Spleen (tissue), 7 donors: Measurements from ENCODE around the gene NF2.

Experiments used
- POLR2A ChIP-seq, 3 donors: fragments of 450-650 bp; IDR thresholded peaks; one replicate each; pipeline ENCODE4 v1.5.1; 2017; ENCODE audit warnings: antibody characterized with exemption in 3 of 3, mild to moderate bottlenecking in 1 of 3
- POLR2AphosphoS5 ChIP-seq, 3 donors: sonication (generic); formaldehyde crosslinking; IDR thresholded peaks; one replicate each; pipeline ENCODE4 v1.5.1; 2017; ENCODE audit warnings: antibody characterized with exemption in 3 of 3
- TF ChIP-seq, protein P1 (sequence below), 11 experiments: fragments of 200-600 bp in 7 of 11; fragments of 450-650 bp in 4 of 11; sonication (generic) in 4 of 11; IDR thresholded peaks in 8 of 11; conservative IDR thresholded peaks in 3 of 11; 1 replicate in 7 of 11; 2 replicates in 4 of 11; pipeline versions ENCODE4 v1.4.0 to v1.8.0; 2016 to 2021; ENCODE audit warnings: antibody characterized with exemption in 11 of 11, inconsistent platforms in 4 of 11, mild to moderate bottlenecking in 1 of 11
- donor health status: DM: no; HTN: no; CAD: no; lungs with moderate emphysema.
- donor health status: DM: no; HTN: no; CAD: no.
- donor health status: DM: no; HTN: no; CAD: no.

DNA sequence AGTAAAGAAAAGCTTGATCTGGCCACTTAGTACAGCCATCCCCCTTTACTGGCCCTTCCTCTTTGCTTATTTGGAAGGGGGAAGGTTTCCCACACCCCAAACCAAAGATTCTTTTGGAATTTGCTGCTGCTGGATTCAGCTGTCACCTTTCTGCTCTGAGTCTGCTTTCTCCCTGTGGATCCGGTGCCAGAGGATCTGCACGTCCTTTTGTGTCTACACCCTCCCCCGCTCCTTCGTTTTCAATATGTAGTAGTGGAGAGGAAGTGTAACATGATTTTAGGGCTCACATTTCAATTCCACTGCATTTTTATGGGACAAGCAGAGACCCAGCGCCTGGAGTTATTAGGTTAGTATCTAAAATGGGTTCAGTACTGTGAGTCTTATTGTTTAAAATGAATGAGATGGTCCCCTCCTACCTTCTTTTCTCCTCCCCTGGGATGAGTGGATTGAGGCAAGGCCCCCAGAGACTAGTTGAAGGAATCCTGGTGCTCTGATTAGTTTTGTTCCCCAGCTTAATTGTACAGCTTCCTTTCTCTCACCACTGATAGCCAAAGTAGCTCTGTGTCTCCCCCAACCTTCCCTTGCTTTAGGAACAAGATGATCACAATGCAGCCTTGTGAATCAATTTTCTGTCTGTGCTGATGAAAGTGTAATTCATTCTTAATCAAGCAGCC is 85.9 kb downstream of the NF2 start:
- TF ChIP-seq, protein P1, sequence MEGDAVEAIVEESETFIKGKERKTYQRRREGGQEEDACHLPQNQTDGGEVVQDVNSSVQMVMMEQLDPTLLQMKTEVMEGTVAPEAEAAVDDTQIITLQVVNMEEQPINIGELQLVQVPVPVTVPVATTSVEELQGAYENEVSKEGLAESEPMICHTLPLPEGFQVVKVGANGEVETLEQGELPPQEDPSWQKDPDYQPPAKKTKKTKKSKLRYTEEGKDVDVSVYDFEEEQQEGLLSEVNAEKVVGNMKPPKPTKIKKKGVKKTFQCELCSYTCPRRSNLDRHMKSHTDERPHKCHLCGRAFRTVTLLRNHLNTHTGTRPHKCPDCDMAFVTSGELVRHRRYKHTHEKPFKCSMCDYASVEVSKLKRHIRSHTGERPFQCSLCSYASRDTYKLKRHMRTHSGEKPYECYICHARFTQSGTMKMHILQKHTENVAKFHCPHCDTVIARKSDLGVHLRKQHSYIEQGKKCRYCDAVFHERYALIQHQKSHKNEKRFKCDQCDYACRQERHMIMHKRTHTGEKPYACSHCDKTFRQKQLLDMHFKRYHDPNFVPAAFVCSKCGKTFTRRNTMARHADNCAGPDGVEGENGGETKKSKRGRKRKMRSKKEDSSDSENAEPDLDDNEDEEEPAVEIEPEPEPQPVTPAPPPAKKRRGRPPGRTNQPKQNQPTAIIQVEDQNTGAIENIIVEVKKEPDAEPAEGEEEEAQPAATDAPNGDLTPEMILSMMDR (IDR thresholded peaks at IDR 0.05 in 8 of 11, conservative IDR thresholded peaks at IDR 0.05 in 3 of 11): no peak
- TF ChIP-seq POLR2AphosphoS5 (IDR thresholded peaks at IDR 0.05) (no peak), POLR2A (IDR thresholded peaks at IDR 0.05) (no peak)
